Kidney (tissue), 14 donors: ENCODE measurements around the gene PPP6R3. TPM values are rescaled to one million over a fixed set of nuclear protein-coding genes. Genes with fewer than 3 reads are reported as not detected.

Experiments used
- DNase-seq, 5 donors: peaks; one replicate each; pipeline ENCODE4 v3.0.0-alpha.2; 2013 to 2020
- FAIRE-seq: peaks from 2 replicates; lab custom pipeline; 2012; peaks lifted over from hg19 to GRCh38; lab: Jason Lieb, UNC
- H3K27ac ChIP-seq, 2 donors: one replicate each; pipeline ENCODE4 v1.7.0; 2013; ENCODE audit warnings: low read depth in 2 of 2, low read length in 2 of 2, inconsistent platforms in 1 of 2
- H3K27me3 ChIP-seq: one replicate; pipeline ENCODE4 v1.7.1; 2013; ENCODE audit warnings: low read length, inconsistent platforms; ENCODE audit not compliant: control insufficient read depth, insufficient read depth
- H3K36me3 ChIP-seq, 3 donors: one replicate each; pipeline versions ENCODE4 v1.7.0 to v1.7.1; 2013; ENCODE audit warnings: low read length in 3 of 3, control low read depth in 1 of 3, inconsistent platforms in 1 of 3; ENCODE audit not compliant: insufficient read depth in 3 of 3, control insufficient read depth in 2 of 3
- H3K4me1 ChIP-seq, 3 donors: one replicate each; pipeline versions ENCODE4 v1.7.0 to v1.7.1; 2013; ENCODE audit warnings: low read length in 3 of 3, inconsistent platforms in 1 of 3, low read depth in 1 of 3; ENCODE audit not compliant: control insufficient read depth in 2 of 3, insufficient read depth in 2 of 3
- H3K4me3 ChIP-seq, 3 donors: one replicate each; pipeline versions ENCODE4 v1.7.0 to v1.8.1; 2013; ENCODE audit warnings: low read length in 3 of 3, control low read depth in 1 of 3, inconsistent platforms in 1 of 3
- H3K9ac ChIP-seq, 3 donors: one replicate each; pipeline versions ENCODE4 v1.7.0 to v1.7.1; 2013; ENCODE audit warnings: low read length in 3 of 3, control low read depth in 1 of 3, inconsistent platforms in 1 of 3
- H3K9me3 ChIP-seq, 3 donors: one replicate each; pipeline versions ENCODE4 v1.7.0 to v1.7.1; 2013; ENCODE audit warnings: low read length in 3 of 3, control low read depth in 1 of 3, inconsistent platforms in 1 of 3; ENCODE audit not compliant: control insufficient read depth in 2 of 3, insufficient read depth in 1 of 3
- intact Hi-C: fragments of 100-400 bp; cut with DNase I; formaldehyde crosslinking; loops from one replicate; pipeline ENCODE4 v1.11.1; 2022
- polyA plus RNA-seq: library from polyadenylated mRNA; stranded (reverse); fragments of 350-450 nt; fragmentation: Illumina TruSeq; extraction: RNeasy Lipid Tissue Mini Kit (QIAGEN cat#74804); gene quantifications from one replicate; pipeline ENCODE4 v1.2.3, GENCODE V29; 2014; ENCODE audit warnings: low read depth, low replicate concordance; ENCODE audit not compliant: insufficient read depth
- total RNA-seq: library from RNA; stranded (reverse); fragmentation: NEBNext Ultra II Directional; extraction: Animal tissue kit (Norgen Biotek cat#: 25700); gene quantifications from one replicate; pipeline ENCODE4 v1.2.1, GENCODE V29; 2021
- TF ChIP-seq, protein P1 (sequence below): IDR thresholded peaks from 3 replicates; pipeline ENCODE4 v1.5.1; 2012; ENCODE audit warnings: mild to moderate bottlenecking, moderate library complexity, borderline replicate concordance; ENCODE audit not compliant: insufficient read depth; ENCODE audit errors: extremely low read depth
- donor health status: control.
- donor health status: control.
- donor health status: control.
- donor health status: control.
- donor health status: control.
- donor health status: DM: yes; HTN: yes; CAD: no.
- donor health status: Normal renal cell carcinoma (clear cell type).

Gene PPP6R3
- total and polyA plus RNA-seq, 2 donors from 2014 or later = 30.3 to 108 TPM

GRCh38 chr11:68468217-68468828 lies 7.8 kb downstream of the PPP6R3 start:
- Histone ChIP-seq H3K27ac (no peak overlapping the region), H3K27me3 (no peaks in the 10 kb centered on the region), H3K4me1 (peaks cover 0 to 39% (median 38%) of the 10 kb centered on the region in 3 donors), H3K9me3 (no peaks in the 10 kb centered on the region), H3K4me3 (no peak overlapping the region), H3K36me3 (peaks cover 0 to 5% (median 0%) of the 10 kb centered on the region in 3 donors), H3K9ac (no peak overlapping the region)
- DNase-seq (no peak), FAIRE-seq (no peak)
- intact Hi-C loops = no loop called here
- TF ChIP-seq, protein P1, sequence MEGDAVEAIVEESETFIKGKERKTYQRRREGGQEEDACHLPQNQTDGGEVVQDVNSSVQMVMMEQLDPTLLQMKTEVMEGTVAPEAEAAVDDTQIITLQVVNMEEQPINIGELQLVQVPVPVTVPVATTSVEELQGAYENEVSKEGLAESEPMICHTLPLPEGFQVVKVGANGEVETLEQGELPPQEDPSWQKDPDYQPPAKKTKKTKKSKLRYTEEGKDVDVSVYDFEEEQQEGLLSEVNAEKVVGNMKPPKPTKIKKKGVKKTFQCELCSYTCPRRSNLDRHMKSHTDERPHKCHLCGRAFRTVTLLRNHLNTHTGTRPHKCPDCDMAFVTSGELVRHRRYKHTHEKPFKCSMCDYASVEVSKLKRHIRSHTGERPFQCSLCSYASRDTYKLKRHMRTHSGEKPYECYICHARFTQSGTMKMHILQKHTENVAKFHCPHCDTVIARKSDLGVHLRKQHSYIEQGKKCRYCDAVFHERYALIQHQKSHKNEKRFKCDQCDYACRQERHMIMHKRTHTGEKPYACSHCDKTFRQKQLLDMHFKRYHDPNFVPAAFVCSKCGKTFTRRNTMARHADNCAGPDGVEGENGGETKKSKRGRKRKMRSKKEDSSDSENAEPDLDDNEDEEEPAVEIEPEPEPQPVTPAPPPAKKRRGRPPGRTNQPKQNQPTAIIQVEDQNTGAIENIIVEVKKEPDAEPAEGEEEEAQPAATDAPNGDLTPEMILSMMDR = no peak

DNA sequence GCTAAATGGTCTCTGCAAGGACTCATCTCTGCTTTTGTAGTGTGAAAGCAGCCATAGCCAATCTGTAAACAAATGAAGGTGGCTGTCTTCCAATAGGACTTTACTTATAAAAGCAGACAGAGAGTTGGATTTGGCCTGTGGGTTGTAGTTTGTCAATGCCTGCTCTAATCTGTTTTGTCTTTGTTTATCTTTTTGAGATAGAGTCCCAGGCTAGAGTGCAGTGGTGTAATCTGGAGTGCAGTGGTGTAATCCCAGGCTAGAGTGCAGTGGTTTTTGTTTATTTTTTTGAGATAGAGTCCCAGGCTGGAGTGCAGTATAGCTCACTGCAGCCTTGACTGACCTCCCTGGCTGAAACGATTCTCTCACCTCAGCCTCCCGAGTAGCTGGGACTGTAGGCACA lies 8.6 kb downstream of the PPP6R3 start:
- H3K27ac ChIP-seq = no peak overlapping the region

DNA sequence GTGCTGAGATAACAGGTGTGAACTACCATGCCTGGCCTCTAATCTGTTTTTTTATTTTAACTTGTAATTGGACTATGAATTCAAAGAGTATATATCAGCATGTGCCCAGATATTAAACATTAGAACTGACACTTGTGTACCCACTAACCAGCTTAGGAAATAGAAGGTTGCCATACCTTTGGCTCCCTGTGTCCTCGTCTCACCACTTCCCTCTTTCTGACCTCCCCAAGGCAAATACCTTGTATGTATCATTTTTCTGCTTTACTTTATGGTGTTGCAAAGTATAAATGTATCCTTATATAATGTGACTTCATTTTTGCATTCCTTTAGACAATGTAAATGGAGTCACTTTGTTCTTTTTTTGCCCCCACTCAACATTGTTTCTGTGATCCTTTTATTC lies 9.1 kb downstream of the PPP6R3 start:
- Histone ChIP-seq H3K4me1 (peaks cover 0 to 38% (median 34%) of the 10 kb centered on the region in 3 donors), H3K9ac (no peak overlapping the region), H3K27ac (no peak overlapping the region), H3K9me3 (no peaks in the 10 kb centered on the region), H3K4me3 (no peak overlapping the region), H3K36me3 (peaks cover 0 to 5% (median 0%) of the 10 kb centered on the region in 3 donors), H3K27me3 (no peaks in the 10 kb centered on the region)
- intact Hi-C loops = no loop called here
- TF ChIP-seq, protein P1 = no peak
- DNase-seq (no peak), FAIRE-seq (no peak)

More for the DNA sequence above, 8.6 kb downstream of the PPP6R3 start:
- TF ChIP-seq, protein P1 = no peak
- DNase-seq (no peak), FAIRE-seq (no peak)
- Histone ChIP-seq H3K4me1 (peaks cover 0 to 38% (median 34%) of the 10 kb centered on the region in 3 donors), H3K9ac (no peak overlapping the region), H3K9me3 (no peaks in the 10 kb centered on the region), H3K4me3 (no peak overlapping the region), H3K36me3 (peaks cover 0 to 5% (median 0%) of the 10 kb centered on the region in 3 donors), H3K27me3 (no peaks in the 10 kb centered on the region)
- intact Hi-C loops = no loop called here
